Endothelial cell (in vitro differentiated cells): ENCODE results near the gene KPNA3. TPM values are rescaled to one million over a fixed set of nuclear protein-coding genes. Genes with fewer than 3 reads are reported as not detected.
A peak's percentile ranks its signal among the peaks of the same experiment; 100 is the strongest.

Experiments used
- DNase-seq: peaks from one replicate; pipeline ENCODE4 v3.0.0; 2021; ENCODE audit warnings: low spot score
- H3K27ac Mint-ChIP-seq: one replicate; pipeline ENCODE4 v1.8.0; 2021; ENCODE audit warnings: mixed read lengths, inconsistent platforms; ENCODE audit not compliant: unreplicated experiment
- H3K27me3 Mint-ChIP-seq: one replicate; pipeline ENCODE4 v1.8.0; 2021; ENCODE audit warnings: mild to moderate bottlenecking, moderate library complexity, mixed read lengths, inconsistent platforms; ENCODE audit not compliant: unreplicated experiment
- H3K36me3 Mint-ChIP-seq: one replicate; pipeline ENCODE4 v1.8.0; 2021; ENCODE audit warnings: mild to moderate bottlenecking, low read depth, mixed read lengths, inconsistent platforms; ENCODE audit not compliant: unreplicated experiment
- H3K4me1 Mint-ChIP-seq: one replicate; pipeline ENCODE4 v1.8.0; 2021; ENCODE audit warnings: mild to moderate bottlenecking, mixed read lengths, inconsistent platforms; ENCODE audit not compliant: unreplicated experiment
- H3K4me3 Mint-ChIP-seq: one replicate; pipeline ENCODE4 v1.8.0; 2021; ENCODE audit warnings: mild to moderate bottlenecking, mixed read lengths, inconsistent platforms; ENCODE audit not compliant: unreplicated experiment
- H3K9me3 Mint-ChIP-seq: one replicate; pipeline ENCODE4 v1.8.0; 2021; ENCODE audit warnings: mixed read lengths, inconsistent platforms; ENCODE audit not compliant: unreplicated experiment
- CTCF ChIP-seq: fragments of 200-600 bp; sonication (generic); IDR thresholded peaks from one replicate; pipeline ENCODE4 v1.5.0; 2021; ENCODE audit warnings: antibody characterized with exemption; ENCODE audit not compliant: unreplicated experiment
- total RNA-seq: library from RNA; stranded (reverse); fragmentation: NEBNext Ultra II Directional; extraction: Animal tissue kit (Norgen Biotek cat#: 25700); gene quantifications from one replicate; pipeline ENCODE4 v1.2.1, GENCODE V29; 2021; ENCODE audit not compliant: unreplicated experiment

KPNA3 gene
- total RNA-seq, 1 donor from 2014 or later, result 50.3 TPM

GRCh38 chr13:49678191-49678914 is 114.1 kb downstream of the KPNA3 start:
- Mint-ChIP-seq H3K27me3 (peaks cover 2% of the 10 kb centered on the region), H3K27ac (no peak overlapping the region), H3K9me3 (no peaks in the 10 kb centered on the region), H3K4me3 (no peak overlapping the region), H3K36me3 (peaks cover 31% of the 10 kb centered on the region), H3K4me1 (no peaks in the 10 kb centered on the region)
- TF ChIP-seq CTCF, result no peak
- DNase-seq, result no peak

DNA sequence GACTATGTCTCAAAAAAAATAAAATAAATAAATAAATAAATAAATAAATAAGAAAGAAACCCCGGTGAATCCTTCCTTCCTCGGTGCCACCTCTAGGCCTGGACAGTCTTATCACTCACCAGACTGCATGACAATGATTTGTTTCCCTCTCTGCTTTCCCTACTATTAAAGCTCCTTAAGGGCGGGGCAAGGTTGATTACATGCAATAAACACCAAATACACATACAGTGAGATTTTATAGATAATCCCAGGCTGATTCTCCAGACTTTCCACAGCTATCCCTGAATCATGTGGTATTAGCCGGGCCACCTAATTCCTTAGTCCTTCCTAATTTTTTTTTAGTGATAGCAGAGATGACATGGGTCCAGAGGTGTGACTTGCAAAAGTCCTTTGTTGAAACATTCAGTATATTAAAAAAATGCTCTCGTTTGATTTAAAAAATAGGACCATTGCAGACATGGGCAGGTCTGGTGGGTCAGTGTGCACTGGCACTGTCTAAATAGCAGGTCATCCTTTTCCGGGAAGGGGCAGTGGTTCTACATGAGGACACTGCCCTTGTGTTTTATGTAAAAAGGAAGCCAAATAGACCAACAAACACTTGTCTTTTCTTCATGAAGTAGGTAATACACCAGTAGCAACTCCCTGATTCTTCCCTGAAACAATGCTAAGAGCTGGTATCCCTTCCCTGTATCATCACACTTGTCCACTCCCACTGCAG is 115.7 kb downstream of the KPNA3 start:
- peaks cover 31% of the 10 kb centered on the region for H3K36me3 Mint-ChIP-seq
- DNase-seq, result no peak
- no peaks in the 10 kb centered on the region for H3K9me3 Mint-ChIP-seq
- H3K27ac Mint-ChIP-seq, result no peak overlapping the region
- no peak overlapping the region for H3K4me3 Mint-ChIP-seq
- TF ChIP-seq CTCF, result no peak
- H3K4me1 Mint-ChIP-seq, result peaks cover 3% of the 10 kb centered on the region
- H3K27me3 Mint-ChIP-seq, result peaks cover 2% of the 10 kb centered on the region

DNA sequence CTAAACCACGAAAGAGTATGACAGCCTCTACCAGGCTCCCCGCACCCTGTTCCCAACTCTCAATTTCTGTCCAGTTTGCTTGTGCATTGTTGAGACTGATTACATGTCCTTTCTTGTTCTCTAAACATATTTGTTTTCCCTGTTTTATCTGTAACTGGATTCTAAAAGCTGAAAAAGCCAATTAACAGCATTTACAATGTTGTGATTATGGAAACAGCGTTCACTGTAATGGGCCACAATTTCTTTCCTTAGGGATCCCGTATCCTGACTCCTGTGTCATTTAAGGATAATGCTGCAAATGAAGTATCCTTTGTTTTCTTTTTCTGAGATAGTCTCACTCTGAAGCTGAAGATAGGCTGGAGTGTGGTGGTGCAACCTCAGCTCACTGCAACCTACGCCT is 121.7 kb downstream of the KPNA3 start:
- Mint-ChIP-seq H3K27me3 (peaks cover 6% of the 10 kb centered on the region), H3K9me3 (no peaks in the 10 kb centered on the region), H3K27ac (peak overlapping the region; percentile 99), H3K4me3 (peak overlapping the region; percentile 63), H3K36me3 (peaks cover 13% of the 10 kb centered on the region), H3K4me1 (peaks cover 26% of the 10 kb centered on the region)
- no peak for DNase-seq
- no peak for TF ChIP-seq CTCF

GRCh38 chr13:49669735-49670309 is 122.7 kb downstream of the KPNA3 start:
- TF ChIP-seq CTCF, result peak; percentile 16
- Mint-ChIP-seq H3K36me3 (peaks cover 14% of the 10 kb centered on the region), H3K4me1 (peaks cover 26% of the 10 kb centered on the region), H3K27ac (peak overlapping the region; percentile 99), H3K27me3 (peaks cover 5% of the 10 kb centered on the region), H3K4me3 (peak overlapping the region; percentile 32), H3K9me3 (no peaks in the 10 kb centered on the region)
- DNase-seq, result peak; percentile 62
